ENCODE measurements around the gene IFNK.

Gene IFNK

GRCh38 chr9:27573634-27574590 lies 49.8 kb downstream of the IFNK start:
- peak; percentile 94 for DNase-seq (ENCODE audit: low read depth)

Measured in CMK (cell line).